RPMI7951 (cell line): ENCODE results near the gene TECTA. TPM values are rescaled to one million over a fixed set of nuclear protein-coding genes. Genes with fewer than 3 reads are reported as not detected.
"Not testable (repeated sequence)": the region's sequence is repeated elsewhere in the genome, so short reads cannot be mapped to it uniquely, and the experiment has no call there.

Source experiments
- DNase-seq: peaks from one replicate; pipeline ENCODE4 v3.0.0-alpha.2; 2012; ENCODE audit warnings: low read depth
- total RNA-seq: library from RNA; depleted of rRNA; stranded (reverse); fragments of >200 nt; shearing (Covaris generic); gene quantifications from 2 replicates; pipeline ENCODE4 v1.2.3, GENCODE V29; 2014

The TECTA gene
- total RNA-seq, 1 experiment from 2014 or later, result 0.12 TPM

DNA sequence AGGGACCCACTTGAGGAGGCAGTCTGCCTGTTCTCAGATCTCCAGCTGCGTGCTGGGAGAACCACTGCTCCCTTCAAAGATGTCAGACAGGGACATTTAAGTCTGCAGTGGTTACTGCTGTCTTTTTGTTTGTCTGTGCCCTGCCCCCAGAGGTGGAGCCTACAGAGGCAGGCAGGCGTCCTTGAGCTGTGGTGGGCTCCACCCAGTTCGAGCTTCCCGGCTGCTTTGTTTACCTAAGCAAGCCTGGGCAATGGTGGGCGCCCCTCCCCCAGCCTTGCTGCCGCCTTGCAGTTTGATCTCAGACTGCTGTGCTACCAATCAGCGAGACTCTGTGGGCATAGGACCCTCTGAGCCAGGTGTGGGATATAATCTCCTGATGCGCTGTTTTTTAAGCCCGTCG is 76.6 kb downstream of the TECTA start:
- DNase-seq, result not testable (repeated sequence)

DNA sequence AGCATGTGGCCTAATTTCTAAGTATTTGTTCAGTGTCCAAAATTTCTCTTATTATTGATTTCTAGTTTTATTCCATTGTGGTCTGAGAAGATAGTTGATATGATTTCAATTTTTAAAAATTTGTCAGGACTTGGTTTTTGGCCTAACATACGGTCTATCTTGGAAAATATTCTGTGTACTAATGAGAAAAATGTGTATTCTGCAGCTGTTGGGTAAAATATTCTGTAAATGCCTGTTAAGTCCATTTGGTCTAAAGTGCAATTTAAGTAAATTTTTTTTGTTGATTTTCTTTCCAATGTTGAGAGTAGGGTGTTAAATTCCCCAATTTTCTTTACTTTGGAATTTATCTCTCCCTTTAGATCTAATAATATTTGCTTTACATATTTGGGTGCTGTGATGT is 78.3 kb downstream of the TECTA start:
- no peak for DNase-seq

DNA sequence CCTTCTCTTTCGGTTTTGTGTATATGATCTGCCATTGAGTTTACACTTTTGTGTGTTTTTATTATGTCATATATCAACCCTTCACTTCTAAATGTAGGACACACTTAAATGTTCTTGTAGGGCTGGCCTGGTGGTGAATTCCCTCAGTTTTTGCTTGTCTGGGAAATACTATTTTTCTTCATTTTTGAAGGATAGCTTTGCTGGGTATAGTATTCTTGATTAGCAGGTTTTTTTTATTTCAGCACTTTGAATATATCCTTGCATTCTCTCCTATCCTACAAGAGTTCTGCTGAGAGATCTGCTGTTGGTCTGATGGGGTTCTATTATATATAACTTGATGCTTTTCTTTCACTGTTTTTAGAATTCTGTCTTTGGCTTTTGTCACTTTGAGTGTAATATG is 79.1 kb downstream of the TECTA start:
- no peak for DNase-seq

DNA sequence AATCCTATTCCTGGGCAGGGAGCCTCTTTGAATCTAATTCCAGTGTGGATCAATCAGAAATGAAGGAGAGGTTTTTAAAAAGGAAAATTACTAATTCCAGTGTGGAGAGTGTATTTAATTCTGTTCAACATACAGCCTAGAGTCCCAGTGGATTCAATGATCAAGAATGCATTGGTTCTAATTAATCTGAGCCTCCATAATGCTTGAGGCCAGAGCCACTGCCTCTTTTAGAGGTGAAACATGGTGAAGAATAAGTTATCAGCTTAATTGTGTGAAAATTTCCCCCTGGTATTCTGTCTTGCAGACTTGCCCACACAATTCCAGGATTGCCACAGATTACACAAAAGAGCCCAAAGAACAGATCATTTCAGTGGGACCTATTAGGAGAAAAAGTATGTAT is 87.7 kb downstream of the TECTA start:
- DNase-seq, result no peak

DNA sequence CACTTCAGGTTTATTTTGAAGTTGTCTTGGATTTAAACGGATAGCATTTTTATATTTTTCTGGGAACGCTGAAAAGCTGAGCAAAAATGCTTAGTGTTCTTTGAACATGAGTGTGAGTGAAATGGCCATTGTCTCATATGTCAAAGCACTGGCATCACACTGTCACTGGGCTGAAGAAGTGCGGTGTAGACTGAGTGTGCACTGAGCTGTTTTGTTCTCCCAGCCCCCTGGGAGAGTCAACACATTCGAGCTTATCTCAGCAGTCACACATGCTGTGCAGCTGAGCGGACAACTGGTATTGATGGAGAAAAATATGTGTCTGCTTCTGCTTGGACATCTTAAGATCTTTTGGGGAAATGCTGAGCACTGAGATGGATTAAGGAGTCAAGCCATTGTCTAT is 90.8 kb downstream of the TECTA start:
- no peak for DNase-seq

DNA sequence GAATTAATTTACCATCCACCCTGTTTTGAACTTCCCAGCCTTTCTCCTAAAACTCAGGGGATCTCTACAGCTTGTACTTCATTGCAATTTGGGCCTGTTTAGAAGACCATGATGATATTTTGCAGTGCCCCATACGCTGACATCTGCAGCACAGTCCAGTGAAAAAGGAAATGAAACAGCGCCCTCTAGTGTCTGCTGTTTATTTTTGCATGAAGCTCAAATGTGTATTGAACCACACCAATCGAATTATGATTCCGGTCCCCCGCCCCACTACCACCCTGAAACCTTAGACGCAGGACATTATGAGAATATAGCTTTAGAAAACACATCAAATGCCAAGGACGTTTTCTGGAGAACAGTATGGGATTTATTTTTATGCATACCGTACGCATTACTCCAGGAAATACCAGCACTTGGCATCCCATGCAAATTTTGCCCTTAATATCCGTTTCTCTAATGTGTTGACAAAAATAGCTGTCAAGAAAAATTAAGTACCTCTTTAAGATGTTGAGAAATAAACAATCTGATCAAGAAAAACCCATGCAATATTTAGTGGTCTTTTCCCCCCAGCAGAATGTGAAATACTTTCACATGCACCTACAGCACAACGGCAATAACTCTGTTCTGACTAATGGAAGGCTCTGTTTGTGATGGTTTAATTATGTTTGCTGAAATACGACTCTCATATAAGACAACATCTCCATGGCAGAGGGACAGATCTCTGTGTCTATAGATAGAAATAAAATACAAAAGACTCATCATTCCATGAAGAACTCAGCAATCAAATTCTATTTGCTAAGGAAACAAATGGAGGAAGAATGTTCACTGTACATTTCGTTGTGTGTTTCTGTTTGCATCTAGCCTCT is 93.9 kb downstream of the TECTA start:
- peak; percentile 56 for DNase-seq

DNA sequence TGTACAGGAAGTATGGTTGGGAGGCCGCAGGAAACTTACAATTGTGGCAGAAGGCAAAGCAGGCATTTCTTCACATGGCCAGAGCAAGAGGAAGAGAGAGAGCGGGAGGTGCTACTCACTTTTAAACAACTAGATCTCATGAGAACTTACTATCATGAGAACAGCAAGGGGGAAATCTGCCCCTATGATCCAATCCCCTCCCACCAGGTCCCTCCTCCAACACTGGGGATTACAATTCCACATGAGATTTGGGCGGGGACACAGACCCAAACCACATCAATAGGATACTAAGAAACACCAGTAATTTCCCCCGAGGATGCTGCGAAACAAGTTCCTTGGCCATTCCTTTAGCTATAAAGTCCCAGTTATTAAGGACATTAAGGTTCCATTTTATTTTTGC is 97.4 kb downstream of the TECTA start:
- no peak for DNase-seq

DNA sequence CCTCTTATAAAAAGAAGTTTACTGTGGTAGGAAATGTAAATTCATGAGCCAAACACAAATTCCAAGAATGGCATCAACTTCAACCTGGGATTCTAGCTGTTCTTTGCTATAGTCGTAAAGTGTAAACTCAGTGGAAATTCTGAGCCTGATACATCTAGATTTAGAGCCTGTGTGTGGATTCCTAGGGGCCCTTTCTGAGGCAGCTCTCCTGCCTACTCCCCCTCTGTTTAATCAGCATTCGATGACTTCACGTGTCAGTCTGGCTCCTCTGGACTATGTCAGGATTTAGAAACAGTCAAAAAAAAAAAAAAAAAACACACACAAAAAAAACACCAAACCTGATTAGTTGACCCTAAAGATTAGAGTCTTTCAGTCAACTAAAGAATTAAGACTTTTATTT is 98.5 kb downstream of the TECTA start:
- DNase-seq, result no peak

DNA sequence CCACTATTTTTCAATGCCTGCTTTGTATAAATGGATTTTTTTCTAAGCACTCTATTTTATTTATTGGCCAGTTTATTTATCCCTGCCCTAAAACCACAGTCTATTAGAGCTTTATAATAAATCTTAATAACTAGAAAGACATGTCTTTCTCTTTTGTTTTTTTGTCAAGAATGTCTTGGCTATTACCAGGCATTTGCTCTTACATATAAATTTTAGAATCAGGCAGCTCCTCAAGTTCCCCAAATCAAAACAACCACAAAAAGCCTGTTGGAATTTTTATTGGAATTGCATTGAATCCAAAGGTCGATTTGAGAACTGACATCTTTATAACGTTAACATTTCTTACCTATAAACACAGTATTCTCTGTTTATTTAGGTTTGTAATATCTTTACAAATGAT is 105.8 kb downstream of the TECTA start:
- DNase-seq, result no peak

DNA sequence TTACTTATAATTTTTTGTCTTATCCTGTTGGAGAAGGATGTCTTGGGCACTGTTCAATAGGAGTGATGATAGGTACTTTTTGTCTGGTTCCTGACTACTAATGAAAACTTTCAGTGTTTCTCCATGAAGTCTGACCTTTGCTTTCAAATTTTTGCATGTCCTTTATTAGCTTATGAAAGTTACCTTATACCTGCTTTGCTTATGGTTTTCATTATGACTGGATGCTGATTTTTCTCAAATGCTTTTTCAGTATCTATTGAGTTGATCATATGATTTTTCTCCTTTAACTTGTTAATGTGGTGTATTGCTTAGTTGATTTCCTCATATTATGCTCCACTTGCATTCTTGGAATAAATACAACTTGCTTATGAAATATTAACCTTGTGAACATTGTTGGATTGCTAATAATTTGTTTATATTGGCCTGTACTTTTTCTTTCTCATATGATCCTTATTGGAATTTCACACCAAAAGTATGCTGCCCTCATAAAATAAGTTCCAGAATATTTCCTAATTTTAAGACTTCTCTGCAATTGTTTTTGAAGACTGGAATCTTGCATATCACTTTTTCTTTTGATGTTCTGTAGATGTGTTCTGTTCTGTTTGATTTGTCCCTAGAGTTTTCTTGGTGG is 106.6 kb downstream of the TECTA start:
- DNase-seq, result no peak

DNA sequence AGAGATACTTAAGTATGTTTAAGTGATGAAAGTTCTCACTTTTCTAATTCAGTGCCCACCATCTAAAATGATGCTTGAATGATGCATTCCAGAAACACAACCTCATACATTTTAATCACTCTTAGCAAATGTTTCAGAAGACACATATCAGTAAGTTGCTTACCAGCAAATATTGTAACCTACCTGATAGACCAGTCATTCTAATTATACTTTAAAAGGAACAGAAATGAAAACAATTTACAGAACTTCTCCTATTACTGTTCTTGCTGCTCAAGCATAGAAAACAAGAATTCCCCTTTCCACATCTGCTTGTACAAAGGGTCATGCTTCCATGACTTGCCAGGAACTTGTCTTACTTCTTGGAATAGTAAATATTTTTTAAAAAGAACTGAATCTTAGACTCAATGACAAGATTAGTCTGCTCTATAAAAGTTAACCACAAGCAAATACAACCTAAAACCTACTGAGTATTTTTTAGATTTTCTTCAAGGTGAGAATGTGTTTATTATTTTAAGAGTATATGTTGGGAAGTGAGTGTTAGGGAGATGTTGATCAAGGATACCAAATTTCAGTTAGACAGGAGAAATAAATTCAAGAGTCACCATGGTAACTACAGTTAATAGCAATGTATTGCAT is 109.5 kb downstream of the TECTA start:
- DNase-seq, result no peak

DNA sequence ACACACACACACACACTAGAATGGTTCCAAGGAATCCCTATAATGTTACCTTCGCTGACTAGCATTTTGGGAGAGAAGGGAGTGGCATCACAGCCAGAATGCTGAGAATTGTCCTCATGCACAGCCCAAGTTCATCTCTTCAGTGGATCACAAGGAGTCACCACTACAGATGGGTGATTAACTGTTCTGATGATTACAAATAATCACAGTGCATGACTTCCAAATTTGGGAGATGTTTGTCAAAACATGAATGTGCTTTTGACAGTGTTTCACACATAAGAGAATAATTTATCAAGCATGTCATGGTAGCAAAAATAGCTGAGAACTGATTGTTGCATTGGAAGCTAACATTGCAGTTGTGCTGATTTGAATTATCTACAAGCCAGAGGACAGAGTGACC is 110.6 kb downstream of the TECTA start:
- no peak for DNase-seq

DNA sequence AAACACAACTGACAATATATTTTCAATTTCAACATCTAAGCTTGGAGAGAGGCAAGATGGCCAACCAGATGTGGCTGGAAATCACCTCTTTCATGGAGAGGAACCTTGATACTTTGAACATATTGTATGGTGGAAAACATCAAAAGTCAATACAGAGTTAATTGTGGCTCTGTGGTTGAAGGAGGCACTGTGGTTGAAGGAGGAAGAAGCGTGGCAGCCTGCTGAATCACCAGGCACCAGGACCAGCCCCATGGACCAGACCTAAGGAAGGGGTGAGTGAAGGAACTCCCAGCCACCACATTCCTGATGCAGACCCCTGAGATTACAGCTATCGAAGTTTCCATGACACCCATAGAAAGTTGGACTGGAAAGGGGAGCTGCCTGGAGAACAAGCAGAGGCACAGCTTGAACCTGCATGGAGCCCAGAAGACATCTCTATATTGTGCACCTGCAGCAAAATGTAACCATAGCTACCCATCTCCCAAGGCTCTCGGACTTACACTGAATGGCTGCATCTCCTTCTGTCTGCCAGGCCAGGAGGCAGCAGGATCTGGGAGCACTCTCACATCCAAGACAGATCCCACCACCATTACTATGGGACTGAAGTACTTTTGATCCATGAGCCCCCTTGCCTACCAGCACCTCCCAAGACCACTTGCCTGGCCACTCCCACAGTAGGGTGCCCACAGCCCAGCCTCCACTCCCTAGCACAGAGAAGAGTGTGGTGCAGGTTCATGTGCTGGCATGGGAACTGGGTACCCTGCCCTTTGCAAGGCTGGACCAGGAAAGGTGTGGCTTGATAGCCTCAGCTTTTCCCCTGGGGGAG is 111.7 kb downstream of the TECTA start:
- DNase-seq, result no peak

DNA sequence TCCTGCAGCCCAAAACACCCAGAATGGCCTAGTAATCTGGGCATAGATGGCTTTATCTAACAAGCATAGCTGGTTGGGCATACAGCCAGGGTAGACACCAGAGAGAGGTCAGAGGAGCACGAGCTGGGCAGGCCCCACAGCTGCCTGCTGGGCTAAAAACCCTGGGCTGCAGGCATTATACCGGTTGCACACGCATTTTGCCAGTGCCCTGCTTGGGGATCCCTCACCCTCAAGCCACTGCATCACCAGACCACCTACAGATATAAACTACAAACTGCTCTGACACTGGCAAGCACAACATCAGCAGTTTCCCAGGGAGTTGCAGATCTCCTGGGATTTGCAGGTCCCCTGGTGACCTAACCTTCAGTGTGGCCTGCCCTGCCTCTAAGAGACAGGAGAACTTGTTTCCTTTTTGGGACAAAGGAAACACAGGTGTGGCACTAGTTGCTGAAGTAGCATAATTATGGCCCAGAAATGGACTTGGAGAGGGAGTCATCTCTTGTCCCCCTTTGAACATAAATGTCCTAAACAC is 112.4 kb downstream of the TECTA start:
- DNase-seq, result no peak

DNA sequence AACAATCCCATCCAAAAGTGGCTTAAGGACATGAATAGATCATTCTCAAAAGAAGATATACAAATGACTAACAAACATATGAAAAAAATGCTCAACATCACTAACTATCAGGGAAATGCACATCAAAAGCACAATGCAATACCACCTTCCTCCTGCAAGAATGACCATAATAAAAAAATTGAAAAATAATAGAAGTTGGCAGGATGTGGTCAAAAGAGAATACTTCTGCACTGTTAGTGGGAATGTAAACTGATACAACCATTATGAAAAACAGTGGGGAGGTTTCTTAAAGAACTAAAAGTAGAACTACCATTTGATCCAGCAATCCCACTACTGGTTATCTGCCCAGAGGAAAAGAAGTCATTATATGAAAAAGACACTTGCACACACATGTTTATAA is 113.8 kb downstream of the TECTA start:
- no peak for DNase-seq

DNA sequence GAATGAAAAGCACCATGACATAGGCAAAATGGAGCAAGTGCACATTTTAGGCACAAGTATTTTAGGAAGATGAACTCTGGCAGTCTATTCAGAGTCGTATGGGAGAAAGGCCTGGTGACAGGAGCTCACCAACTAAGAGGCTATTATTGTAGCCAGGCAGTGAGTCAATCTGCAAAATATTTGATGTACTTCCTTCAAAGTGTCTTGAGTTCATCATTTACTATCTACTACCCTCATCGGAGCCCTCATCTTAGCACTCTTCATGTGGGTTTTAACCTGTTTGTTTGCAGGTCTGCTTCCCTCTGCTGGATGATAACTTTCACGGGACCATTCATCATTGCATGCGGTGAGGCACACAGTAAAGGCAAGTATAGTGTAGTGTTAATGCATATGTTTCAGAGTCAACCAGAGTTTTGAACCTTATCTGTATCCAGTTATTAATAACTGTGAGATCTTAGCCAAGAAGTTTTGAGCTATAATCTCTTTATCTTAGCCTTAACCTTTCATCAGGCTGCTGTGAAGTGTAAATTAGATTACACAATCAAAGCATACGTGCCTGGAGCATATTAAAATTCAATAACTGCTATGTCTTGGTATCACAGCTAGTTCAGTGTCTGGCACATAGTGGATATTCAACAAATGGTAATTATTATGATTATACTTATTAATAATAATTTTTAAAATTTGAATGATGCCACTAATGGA is 120.6 kb downstream of the TECTA start:
- no peak for DNase-seq

DNA sequence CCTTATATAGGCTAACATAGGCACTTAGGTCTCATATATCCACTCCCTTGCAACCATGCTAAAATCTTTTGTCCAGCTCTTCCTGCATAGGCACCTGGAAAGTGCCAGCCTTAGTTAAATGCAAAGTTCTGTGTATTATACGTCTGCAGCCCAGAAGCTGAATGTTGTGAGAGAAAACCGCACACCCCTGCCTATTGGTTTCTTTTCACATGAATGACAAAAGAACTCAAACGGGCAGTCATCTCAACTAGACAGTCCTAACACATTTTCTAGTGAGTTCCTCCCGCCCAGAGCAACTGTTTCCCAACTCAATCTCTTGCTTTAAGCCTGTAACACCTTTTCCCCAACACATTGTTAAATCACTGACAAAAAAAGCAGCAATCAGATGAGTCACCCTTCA is 122.1 kb downstream of the TECTA start:
- DNase-seq, result no peak

DNA sequence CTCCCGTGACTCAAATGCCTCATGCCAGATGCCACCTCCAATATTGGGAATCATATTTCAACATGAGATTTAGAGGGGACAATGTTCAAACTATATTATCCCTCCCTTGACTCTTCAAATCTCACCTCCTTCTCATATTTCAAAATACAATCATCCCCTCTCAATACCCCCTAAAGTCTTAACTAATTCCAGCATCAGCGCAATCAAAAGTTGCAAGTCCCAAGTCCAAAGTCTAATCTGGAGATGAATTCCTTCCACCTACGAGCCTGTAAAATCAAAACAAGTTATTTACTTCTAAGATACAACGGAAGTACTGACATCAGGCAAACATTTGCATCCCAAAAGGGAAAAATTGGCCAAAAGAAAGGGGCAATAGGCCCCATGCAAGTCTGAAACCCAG is 124.3 kb downstream of the TECTA start:
- DNase-seq, result no peak

DNA sequence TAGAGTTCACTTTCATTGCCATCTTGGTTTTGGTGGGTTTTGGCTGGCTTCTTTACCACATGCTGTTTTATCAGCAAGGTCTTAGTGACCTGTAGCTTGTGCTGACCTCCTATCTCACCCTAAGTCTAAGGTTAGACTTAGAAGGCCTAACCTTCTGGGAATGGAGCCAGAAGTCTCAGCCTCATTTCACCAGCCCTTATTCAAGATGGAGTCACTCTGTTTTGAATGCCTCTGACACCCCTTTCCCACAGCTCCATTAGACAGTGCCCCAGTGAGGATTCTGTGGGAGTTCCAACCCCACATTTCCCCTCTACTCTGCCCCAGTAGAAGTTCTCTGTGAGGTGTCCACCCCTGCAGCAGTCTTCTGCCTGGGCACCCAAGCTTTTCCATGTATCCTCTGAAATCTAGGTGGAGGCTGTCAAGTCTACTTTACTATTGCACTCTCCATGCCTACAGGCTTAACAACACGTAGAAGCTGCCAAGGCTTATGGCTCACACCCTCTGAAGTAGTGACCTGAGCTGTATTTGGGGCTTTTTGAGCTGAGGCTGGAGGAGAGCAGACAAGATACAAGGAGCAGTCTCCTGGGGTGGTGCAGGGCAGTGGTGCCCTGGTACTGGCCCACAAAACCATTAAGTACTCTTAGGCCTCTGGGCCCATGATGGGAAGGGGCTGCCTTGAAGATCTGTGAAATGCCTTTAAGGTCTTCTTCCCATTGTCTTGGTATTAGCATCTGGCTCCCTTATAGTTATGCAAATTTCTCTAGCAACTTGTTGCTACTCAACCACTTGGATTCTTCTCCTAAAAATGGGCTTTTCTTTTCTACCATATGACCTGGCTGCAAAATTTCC is 125.6 kb downstream of the TECTA start:
- no peak for DNase-seq

DNA sequence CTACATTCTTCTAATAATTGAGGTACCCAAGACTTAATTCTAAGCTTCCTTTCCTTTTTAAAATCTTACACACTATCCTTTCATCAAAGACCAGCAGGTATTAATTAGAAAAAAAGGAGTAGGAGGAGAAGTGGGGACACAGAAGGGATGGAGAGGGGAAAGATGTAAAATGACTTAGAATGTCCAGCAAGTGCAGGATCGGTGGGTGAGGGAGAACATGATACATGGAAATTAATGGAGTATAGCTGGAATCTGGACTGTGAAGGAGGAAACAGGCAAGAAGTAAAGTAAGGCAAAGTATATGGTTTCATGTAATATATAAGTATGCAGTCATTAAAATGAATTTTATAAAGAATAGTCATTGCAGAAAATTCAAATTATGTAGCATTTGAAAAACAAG is 127.8 kb downstream of the TECTA start:
- DNase-seq, result no peak
